Nephron (organoid): ENCODE results near the gene ESRP2.
A peak's percentile ranks its signal among the peaks of the same experiment; 100 is the strongest.

ENCODE experiments used
- H3K27ac Mint-ChIP-seq, 3 experiments: 2 replicates each; pipeline ENCODE4 v1.8.0; 2020; ENCODE audit warnings: mixed read lengths in 3 of 3, mild to moderate bottlenecking in 2 of 3, moderate library complexity in 1 of 3
- H3K27me3 Mint-ChIP-seq: 2 replicates; pipeline ENCODE4 v1.8.0; 2021; ENCODE audit warnings: low read depth, mild to moderate bottlenecking, moderate library complexity, mixed read lengths
- H3K36me3 Mint-ChIP-seq: 2 replicates; pipeline ENCODE4 v1.8.0; 2020; ENCODE audit warnings: low read depth, mixed read lengths
- H3K4me1 Mint-ChIP-seq: 2 replicates; pipeline ENCODE4 v1.8.0; 2020; ENCODE audit warnings: mixed read lengths
- H3K4me3 Mint-ChIP-seq, 3 experiments: 2 replicates each; pipeline ENCODE4 v1.8.0; 2020; ENCODE audit warnings: mild to moderate bottlenecking in 3 of 3, mixed read lengths in 3 of 3, moderate library complexity in 2 of 3
- H3K9me3 Mint-ChIP-seq: 2 replicates; pipeline ENCODE4 v1.8.0; 2020; ENCODE audit warnings: mixed read lengths
- TF ChIP-seq, protein P1 (sequence below), 3 experiments: fragments of 200-600 bp; sonication (generic); IDR thresholded peaks; one replicate each; pipeline ENCODE4 v1.5.0; 2021; ENCODE audit warnings: antibody characterized with exemption in 3 of 3; ENCODE audit not compliant: unreplicated experiment in 3 of 3

Gene ESRP2

DNA sequence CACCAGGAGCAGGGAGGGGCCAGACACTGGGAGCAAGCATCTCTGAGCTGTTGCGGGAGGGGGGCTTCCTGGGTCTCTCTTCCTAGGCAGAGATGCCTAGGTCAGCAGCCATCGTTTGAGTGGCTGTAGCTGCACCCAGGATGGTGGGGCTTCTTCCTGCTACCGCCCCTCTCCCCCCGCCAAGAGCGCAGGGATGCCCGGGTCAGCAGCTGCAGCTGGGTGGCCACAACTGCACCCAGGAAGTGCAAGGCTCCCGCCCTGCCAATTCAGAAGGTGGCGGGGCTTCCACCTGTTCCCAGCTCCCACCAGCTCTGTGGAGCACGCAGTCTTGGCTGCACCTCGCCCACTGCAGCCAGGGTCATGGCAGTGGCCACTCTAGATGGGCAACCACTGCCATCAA lies 47.8 kb downstream of the ESRP2 start:
- no peak overlapping the region for H3K4me3 Mint-ChIP-seq
- no peaks in the 10 kb centered on the region for H3K9me3 Mint-ChIP-seq
- H3K4me1 Mint-ChIP-seq: peaks cover 4% of the 10 kb centered on the region
- no peak overlapping the region for H3K27ac Mint-ChIP-seq
- TF ChIP-seq, protein P1, sequence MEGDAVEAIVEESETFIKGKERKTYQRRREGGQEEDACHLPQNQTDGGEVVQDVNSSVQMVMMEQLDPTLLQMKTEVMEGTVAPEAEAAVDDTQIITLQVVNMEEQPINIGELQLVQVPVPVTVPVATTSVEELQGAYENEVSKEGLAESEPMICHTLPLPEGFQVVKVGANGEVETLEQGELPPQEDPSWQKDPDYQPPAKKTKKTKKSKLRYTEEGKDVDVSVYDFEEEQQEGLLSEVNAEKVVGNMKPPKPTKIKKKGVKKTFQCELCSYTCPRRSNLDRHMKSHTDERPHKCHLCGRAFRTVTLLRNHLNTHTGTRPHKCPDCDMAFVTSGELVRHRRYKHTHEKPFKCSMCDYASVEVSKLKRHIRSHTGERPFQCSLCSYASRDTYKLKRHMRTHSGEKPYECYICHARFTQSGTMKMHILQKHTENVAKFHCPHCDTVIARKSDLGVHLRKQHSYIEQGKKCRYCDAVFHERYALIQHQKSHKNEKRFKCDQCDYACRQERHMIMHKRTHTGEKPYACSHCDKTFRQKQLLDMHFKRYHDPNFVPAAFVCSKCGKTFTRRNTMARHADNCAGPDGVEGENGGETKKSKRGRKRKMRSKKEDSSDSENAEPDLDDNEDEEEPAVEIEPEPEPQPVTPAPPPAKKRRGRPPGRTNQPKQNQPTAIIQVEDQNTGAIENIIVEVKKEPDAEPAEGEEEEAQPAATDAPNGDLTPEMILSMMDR (IDR thresholded peaks at IDR 0.05; ENCODE audit: unreplicated experiment in 3 of 3): no peak
- peaks cover 72% of the 10 kb centered on the region for H3K36me3 Mint-ChIP-seq
- H3K27me3 Mint-ChIP-seq: no peaks in the 10 kb centered on the region

DNA sequence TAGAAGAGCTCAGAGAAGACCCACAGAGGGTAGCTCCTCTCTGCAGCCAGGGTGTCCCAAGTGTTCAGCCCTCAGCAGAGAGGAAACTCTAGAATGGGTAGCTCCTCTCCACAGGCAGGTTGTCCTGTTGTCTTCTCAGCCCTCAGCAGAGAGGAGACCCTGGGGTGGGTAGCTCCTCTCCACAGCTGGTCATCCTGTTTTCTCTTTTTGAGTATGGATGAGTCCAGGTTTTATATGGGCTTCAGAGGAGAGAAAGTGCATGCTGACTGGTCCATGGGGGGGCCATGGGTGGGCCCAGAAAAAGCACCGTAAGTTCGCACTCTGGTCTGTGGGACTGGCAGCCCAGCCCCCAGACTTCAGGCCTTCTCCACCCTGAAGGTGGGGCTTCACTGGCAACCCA lies 48.4 kb downstream of the ESRP2 start:
- TF ChIP-seq, protein P1 (IDR thresholded peaks at IDR 0.05; ENCODE audit: unreplicated experiment in 3 of 3): no peak
- Mint-ChIP-seq H3K4me3 (no peak overlapping the region), H3K4me1 (peaks cover 7% of the 10 kb centered on the region), H3K27ac (no peak overlapping the region), H3K27me3 (no peaks in the 10 kb centered on the region), H3K9me3 (no peaks in the 10 kb centered on the region), H3K36me3 (peaks cover 68% of the 10 kb centered on the region)

DNA sequence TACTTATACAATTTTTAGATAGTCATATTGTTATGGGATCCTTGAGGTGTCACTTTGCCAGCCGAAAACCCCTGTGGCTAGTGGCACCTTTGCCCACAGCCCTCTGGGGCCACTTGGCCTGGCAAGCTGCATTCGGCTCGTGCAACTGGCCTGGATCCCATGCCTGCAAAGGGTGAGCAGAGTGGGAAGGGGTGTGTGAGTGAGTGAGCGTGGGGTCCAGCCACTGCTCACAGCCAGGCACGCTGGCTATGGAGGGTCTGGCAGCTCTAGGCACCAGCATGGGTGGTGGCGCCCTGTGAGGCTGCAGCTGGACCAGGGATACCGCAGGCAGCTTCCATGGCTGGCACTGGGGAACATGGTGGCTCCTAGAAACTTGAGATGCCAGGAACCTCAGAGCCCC lies 49.0 kb downstream of the ESRP2 start:
- H3K27me3 Mint-ChIP-seq: no peaks in the 10 kb centered on the region
- peaks cover 7% of the 10 kb centered on the region for H3K4me1 Mint-ChIP-seq
- TF ChIP-seq, protein P1 (IDR thresholded peaks at IDR 0.05; ENCODE audit: unreplicated experiment in 3 of 3): no peak
- no peak overlapping the region for H3K27ac Mint-ChIP-seq
- no peaks in the 10 kb centered on the region for H3K9me3 Mint-ChIP-seq
- H3K36me3 Mint-ChIP-seq: peaks cover 70% of the 10 kb centered on the region
- H3K4me3 Mint-ChIP-seq: no peak overlapping the region

DNA sequence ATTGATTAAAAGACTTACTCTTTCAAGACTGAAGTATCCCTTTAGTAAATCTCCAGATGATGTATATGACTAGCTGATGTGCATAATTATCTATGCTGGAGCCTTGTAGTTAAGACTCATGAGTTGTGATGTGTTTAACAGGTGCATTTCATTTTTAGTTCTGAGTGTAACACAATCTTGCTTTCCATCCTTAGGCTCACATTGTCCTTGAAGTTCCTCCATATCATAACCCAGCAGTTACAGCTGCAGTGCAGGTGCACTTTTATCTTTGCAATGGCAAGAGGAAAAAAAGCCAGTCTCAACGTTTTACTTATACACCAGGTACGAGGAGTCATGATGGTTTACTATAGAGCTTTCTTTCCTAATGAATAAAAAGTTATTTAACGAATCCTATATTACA lies 52.9 kb downstream of the ESRP2 start:
- Mint-ChIP-seq H3K4me3 (peak overlapping the region in 1 of 3 experiments; percentile 15), H3K36me3 (peaks cover 72% of the 10 kb centered on the region), H3K9me3 (no peaks in the 10 kb centered on the region), H3K27ac (no peak overlapping the region), H3K4me1 (peaks cover 16% of the 10 kb centered on the region), H3K27me3 (no peaks in the 10 kb centered on the region)
- TF ChIP-seq, protein P1 (IDR thresholded peaks at IDR 0.05; ENCODE audit: unreplicated experiment in 3 of 3): no peak

DNA sequence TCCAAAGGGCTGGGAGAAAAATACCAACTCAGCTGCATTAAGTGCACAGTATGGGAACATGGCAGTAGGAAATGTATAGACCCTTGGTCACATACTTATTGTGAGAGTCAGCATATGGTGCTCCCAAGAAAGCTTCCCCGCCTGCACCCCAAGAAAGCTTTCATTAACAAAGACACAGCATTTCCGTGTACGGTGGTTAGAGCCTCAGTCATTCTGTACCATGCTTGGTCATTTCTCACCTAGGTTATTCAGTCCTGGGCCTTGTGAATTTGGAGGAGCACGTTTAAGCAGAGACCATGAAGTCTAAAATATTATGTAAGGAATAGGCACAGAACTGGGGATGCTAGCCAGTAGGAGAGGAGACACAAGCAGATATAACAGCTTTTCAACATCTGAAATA lies 56.1 kb downstream of the ESRP2 start:
- Mint-ChIP-seq H3K36me3 (peaks cover 65% of the 10 kb centered on the region), H3K27me3 (no peaks in the 10 kb centered on the region), H3K4me3 (no peak overlapping the region), H3K27ac (no peak overlapping the region), H3K4me1 (peaks cover 16% of the 10 kb centered on the region), H3K9me3 (no peaks in the 10 kb centered on the region)
- TF ChIP-seq, protein P1 (IDR thresholded peaks at IDR 0.05; ENCODE audit: unreplicated experiment in 3 of 3): no peak

DNA sequence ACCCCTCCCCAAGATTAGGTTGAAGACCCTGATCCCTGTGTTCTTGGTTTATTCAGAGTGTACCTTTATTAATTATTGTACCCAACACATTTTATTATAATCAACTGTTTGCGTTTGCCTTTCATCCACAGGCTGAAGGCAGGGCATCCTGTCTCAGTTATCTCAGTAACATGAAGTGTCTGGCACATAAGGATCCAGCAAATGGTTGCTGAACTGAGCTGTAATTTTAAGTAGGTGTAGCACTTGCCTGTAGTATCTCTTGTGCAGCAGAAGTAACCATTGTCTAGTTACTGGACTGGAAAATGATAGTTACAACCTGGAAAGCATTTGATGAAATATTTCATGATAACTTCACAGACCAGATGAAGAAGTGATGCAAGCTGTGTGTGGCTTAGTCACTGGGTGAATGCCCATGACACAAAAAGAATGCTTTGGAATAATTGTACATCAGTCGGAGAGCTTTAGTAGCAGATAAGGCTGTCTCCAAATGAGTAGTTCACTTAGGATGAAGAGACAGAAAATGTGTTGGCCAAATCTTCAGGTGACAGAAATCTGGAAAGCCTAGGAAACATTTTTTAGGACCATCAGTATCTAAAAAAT lies 56.6 kb downstream of the ESRP2 start:
- Mint-ChIP-seq H3K36me3 (peaks cover 67% of the 10 kb centered on the region), H3K9me3 (no peaks in the 10 kb centered on the region), H3K4me1 (peaks cover 16% of the 10 kb centered on the region), H3K4me3 (no peak overlapping the region), H3K27ac (no peak overlapping the region), H3K27me3 (no peaks in the 10 kb centered on the region)
- TF ChIP-seq, protein P1 (IDR thresholded peaks at IDR 0.05; ENCODE audit: unreplicated experiment in 3 of 3): no peak
